NCI-H1436 (cell line): Measurements from ENCODE around the gene IL16.

ENCODE experiments used
- DNase-seq: peaks from one replicate; lab custom pipeline; 2025; lab: John Stamatoyannopoulos, UW

IL16 gene

DNA sequence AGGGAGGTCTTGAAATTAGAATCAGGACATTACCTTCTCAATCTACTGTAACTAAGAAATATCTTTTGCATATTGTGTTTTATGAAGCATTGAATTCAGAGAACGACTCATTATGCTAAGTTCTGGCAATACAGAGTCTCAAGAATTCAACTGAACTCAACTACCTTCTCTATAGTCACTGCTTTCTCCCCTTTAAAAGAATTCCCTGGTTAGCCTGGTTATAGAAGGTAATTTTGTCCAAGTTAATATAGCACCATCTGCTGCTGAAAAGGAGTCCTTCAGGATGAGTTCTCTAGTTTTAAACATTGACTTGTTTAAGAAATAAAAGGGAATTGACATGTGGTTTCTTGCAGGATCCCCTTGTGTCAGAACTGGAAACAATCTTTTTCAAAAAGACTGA is 60.2 kb downstream of the IL16 start:
- DNase-seq = no peak

DNA sequence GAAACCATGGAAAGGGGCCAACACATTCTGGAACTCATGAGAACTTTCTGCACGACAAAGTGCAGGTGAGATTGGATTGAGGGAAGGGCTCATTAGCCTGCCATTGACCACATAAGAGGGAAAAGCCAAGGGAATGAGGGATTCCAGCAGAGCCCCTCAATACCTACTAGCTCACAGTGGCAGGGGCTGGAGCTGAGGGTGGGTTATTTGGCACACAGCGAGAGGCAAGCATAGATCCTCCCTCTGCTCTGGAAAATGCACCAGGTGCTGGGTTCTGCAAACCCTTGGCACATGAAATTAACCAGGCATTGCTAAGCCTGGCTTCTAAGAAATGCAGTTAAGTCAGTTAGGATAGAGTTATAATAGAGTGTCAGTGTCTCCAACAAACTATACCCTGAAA is 60.8 kb downstream of the IL16 start:
- no peak for DNase-seq

DNA sequence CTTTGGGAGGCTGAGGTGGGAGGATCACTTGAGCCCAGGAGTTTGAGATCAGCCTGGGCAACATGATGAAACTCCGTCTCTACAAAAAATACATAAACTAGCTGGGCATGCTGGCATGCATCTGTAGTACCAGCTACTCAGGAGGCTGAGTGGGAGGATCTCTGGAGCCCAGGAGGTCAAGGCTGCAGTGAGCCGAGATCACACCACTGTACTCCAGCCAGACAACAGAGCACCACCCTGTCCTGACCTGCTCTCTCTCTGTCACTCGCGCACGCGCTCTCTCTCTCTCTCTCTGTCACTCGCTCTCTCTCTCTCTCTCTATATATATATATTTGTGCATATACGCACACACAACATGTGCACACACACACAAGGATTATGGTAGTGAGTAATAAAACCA is 61.8 kb downstream of the IL16 start:
- DNase-seq = no peak

DNA sequence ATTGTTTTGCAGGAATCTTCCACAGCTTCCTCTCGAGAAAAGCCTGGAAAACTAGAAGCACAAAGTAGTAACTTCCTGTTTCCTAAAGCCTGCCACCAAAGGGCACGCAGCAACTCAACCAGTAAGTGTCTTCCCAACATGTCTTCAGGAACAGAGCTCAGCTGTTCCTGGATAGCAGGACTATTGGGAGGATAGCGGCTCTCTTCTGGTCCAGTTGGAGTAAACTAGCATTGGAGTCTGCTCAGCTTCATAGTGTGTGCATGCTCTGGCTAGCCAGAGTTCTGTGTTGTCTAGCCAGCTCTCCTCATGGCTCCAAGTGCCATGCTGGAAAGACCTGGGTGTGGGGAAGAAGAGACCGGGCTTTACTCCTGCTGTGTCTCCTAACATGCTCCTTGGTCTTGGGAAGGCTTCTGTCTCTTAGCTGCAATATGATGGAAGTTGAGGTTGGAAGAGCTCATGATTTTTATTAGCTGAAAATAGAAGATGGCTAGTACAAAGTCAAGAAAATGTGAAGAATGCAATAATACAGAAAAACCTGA is 63.1 kb downstream of the IL16 start:
- DNase-seq = no peak

DNA sequence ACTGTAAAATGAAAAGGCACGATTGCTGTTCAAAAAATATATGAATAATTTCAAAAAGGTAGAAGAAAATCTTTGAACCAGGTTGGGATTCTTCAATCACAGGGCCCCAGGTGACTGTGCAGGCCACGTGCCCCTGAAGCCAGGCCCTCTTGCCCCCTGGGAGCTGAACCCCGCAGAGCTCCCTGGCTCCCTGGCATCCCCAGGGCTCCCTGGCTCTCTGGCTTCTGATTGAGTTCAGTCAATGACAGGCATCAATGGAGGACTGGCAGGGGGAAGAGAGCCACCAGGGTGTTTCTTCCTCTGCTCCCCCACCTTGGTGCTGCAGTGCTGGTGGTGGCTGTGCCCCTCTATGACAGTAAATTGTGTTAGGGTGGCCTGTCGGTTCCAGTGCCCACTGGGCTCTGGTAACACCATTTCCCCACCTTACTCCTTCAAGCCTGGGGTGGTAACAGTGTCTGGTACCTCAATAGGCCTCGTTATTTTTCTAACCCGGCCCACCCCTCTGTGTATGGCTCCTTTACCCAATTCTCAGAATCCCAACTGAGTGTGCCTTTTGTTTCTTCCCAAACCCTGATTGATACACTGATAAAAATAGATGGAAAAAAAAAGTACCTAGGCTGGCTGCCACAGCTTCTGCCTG is 64.6 kb downstream of the IL16 start:
- DNase-seq = no peak

DNA sequence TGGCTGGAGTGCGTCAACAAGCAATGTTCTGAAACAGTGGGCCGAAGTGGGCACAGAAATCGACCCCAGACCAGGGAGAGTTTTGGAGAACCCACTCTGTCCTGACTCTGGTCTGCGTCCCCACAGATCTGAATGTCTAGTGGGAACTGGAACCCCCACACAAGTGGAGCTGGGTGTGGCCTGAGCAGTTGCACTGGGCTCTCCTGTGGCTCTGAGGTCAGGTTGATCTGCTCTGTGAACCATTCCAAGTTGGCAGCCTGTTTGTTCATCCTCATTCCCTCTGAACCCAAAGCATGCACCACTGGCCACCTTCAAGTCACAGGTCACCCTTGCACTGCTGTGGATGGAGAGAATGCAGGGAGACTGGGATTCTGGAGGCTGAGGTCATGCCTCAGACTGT is 66.8 kb downstream of the IL16 start:
- DNase-seq = no peak

DNA sequence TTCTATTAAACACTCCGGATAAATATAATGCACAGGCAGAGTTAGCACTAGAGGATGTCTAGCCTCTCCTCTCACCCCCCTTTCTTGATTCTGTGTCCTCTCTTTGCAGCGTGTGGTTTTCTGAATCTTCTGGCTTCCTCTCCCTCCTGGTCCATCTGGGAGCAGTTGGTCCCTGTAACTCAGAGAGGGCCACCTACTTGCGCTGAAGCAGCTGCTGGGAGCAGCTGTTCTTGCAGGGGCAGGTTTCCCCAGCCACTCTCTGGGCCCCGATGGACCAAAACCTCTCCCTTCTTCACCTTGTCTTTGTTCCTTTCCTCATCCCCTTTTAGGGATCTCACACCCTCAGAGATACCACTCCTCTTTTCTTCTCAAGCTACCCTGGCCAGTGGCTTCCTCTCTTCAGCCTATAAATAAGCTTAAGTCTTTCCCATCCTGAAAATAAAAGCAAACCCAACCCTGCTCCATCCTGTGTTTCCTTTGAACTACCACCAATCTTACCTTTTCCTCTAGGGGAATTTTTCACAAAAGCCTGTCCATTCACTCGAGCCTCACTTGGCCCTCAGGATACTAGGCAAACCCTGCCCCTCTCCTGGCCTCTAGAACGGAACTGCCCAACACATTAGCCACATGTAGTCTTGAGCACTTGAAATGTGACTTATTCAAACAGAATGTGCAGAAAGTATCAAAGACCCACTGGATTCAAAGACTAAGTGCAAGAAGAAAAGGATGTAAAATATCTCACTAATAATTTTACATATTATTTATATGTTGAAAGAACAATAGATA is 67.6 kb downstream of the IL16 start:
- DNase-seq = no peak

DNA sequence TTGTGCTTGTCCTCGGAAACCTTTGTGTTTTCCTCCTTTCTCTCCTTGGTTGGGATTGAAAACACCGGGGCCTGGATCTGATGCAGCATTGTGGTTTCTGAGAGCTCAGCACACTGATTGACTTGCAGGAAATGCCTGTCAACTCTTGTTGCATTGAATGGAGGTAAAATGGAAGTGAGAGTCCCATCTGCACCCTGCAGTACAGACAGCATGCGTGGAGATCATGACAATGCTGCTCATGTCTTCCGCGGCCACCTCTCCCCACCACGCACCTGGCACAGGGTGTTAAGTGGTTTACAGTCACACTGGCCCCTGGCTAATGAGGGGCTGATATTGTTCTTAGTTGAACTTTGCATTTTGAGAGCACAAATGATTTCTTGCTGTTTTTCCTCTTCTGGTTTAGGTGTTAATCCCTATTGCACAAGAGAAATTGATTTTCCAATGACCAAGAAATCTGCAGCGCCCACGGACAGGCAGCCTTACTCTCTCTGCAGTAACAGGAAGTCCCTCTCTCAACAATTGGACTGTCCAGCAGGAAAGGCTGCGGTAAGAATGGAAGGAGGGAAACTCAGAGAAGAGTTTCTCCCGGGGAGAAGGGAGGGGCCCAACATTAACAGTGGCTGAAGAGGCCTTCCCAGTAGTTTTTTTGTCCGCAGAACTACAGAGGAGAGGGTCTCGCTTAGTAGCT is 68.7 kb downstream of the IL16 start:
- no peak for DNase-seq

DNA sequence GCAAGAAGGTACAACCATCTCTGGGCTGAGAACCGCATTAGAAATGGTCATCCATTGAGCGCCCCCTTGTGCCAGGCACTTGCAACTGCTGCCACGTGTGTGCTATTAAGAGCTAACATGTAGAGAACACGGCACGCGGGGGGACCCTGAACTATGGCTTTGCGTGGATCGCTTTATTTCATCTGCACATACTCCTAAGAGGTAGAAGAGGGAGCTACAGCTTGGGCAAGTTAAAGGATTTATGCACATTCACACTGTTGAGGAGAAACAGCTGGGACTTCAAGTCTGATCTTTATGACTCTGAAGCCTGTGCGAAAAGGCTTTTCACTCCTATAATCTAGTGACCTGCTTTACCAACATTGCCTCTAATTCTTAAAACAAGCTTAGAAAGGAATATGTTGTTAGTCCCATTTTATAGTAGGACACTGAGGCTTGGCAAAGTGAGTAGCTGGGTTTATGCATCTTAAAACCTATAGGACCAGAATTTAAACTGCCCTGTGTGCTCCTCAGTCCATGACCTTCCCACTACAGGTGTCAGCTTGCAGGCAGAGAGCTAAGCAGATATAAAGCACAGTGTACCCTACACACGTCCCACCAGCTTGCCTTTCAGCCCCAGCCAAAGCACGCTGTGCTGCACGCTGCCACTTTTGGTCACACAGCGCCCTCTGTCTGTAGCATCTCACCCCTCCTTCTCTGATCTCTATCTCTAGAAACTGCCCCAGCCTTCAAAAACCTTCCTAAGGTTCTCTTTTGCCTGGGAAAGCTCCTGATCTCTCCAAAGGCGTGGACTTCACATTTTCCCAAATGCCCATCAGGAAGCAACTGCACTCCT is 69.5 kb downstream of the IL16 start:
- peak; percentile 66 for DNase-seq

DNA sequence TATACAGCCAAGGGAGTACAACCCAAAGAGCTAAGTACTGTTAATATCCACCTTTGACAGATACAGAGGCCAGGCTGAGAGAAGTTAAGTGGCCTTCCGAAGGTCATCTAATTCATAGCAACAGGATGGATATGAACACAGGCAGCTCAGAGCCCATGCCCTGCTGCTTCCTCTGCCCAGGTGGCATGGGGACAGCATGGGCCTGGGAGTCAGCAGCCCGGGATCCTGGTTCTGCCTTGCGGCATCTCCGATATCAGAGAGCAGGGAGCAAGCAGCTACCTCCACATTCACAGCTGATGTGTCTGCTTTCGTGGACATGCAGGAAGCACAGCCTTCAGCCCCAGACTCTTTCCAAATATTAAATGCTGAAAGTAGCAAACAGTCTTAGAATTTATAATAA is 71.7 kb downstream of the IL16 start:
- no peak for DNase-seq

DNA sequence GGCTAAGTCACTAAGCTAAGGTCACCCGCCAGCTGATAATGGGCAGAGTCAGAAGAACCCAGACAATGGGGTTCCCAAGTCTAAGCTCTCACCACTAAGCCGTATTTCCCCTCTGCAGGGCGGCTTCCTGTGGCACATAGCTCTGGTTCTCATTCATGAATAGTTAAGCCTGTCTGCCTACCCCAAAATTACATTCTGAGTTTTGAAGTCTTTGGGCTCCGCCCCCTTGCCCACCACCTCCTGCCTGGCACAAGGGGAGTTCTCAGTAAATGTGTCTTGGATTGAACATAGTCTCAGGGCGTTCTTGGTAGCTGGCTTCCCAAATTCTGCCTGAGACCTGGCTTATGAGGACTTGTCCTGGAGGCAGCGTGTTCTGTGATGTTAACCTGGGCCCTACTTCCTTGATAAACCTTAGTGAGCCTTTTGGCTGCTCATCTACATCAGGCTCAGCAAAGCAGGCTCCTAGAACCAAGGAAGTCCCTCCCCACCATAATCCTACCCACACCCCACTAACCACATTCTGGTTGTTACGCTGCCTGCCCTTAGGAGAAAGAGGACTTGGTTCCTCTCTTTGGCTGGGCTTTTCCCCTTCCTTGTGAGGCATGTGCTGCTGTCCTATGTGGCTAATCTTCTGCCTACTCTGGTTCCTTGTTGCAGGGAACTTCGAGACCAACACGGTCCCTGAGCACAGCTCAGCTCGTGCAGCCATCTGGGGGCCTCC is 72.4 kb downstream of the IL16 start:
- DNase-seq = no peak

DNA sequence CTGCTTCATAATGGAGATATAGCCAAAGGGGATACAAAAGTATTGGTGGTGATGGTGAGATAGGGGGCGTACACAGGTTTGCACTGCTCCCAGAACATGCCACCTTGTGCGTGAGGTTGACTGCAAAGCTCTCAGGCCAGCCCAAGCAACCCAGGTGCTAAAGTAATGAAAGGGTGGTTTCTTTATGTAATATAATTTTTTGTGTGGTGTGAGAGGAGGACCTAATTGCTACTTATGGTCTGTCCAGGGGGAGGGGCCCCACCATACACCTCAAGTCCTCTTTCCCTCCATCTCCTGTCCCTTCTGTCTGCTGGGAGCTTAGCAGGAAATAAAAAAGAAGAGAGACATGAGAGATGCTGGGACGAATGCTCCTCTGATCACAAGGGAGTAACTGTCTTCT is 73.5 kb downstream of the IL16 start:
- DNase-seq = no peak

DNA sequence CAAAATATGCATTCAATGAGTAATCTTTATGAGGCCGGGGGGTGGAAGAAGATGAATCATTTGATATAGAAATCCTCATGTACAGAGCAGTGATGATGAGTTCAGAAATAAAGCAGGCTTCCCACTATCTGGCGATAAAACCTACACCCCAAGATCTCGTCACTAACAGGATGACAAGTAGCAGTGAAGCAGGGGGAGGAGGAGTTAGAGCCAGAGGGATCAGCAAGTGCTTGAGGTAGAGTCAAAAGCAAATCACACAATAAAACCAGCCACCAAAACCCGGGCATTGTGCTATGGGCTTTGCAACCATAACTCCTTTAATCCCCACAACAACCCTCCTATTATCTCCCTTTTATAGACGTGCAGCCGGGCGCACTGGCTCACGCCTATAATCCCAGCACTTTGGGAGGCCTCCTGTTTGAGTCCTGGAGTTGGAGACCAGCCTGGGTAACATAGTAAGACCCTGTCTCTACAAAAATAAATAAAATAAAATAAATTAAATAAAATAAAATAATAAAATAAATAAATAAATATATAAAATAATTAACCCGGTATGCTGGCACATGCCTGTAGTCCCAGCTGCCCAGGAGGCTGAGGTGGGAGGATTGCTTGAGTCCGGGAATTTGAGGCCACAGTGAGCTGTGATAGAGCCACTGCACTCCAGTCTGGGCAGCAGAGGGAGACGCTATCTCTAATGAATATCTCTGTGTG is 74.3 kb downstream of the IL16 start:
- DNase-seq = no peak

DNA sequence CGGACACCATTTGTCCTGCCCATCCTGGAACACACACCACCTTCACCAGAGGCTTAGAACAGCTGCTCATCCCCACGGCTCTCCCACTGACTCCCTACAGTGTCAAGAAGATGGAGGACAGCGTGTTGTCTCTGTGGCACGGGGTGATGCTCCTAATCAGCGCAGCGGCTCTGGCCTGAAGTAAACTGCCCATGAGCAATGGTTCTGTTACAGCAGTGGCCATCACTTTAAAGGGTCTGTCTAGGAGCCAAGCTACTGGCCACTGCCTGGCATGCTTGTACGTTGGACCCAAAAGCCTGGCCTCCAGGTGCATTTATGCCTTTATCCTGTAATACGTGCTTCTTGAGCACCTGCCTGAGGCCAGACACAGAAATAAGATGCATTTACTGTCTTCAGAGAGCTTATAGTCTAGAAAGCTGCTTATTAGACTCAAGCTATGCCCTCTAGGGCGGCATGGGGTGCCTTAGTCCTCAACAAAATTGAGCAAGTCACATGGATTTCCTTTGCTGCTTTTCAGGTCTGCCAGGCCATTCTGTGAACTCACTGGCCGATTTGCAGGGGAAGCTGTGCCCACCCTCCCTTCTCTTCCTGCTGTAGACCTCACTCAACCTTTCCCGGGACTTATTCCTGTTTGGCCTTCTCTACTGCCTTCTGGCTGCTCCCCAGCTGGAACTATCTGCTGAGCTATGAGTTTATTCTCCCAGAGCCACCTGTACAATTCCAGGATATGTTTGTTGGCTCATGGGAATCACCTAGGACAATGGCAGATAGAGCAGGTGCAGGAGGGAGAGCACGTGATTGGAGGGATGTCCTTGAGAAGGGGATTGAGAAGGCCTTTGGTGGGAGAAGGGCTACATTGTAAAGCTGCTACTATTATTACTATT is 75.3 kb downstream of the IL16 start:
- no peak for DNase-seq

DNA sequence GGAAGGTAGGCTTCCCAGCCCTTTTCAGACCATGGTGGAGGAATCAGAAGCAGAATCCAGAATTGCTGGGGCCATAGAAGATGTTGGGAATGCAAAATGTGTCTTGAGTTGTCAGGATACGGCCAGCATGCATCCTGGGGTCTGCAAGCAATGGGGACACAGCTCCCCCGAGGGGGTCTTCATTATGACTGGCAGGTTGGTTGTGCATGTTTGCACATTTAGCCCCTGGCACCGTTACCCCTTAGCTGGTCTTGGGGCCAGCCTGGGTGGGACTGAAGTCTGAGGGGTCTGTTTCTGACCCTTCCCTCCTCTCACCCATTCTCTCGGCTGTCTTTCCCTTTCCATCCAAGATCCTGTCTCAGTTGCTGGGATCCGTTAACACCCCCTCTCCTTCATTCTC is 76.5 kb downstream of the IL16 start:
- DNase-seq = no peak

DNA sequence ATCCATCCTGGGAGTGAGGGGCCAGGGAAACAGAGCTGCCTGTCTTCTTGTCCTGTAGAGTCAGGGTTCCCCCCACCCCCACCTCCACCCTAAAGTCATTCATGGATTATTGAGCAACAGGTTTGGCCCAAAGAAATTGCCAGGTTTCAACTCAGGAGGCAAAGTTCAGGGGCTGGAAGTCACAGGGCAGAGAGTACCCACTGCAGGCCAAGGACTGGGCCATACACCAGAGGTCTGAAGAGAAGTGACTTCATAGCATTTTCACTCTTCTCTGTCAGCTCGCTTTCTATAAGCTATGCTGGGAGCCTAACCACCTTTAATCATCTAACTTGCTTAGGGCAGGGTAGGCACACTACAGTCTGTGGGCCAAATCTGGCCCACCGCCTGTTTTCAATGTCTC is 77.2 kb downstream of the IL16 start:
- DNase-seq = no peak

DNA sequence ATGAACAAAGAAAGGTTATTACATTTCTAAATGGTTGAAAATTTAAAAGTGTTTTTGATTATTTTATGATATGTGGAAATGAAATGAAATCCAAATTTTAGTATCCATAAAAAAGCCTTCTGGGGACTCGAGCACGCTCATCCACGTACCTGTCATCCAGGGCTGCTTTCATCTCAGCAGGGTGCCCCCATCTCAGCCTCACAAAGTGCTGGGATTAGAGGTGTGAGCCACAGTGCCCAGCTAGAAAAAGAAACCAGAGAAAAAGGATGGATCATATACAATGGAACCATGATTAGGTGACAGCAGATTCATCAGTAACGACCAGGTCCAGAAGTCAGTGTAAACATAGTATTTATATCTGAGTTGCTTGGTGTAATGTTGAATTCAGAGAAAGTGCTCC is 77.6 kb downstream of the IL16 start:
- no peak for DNase-seq

DNA sequence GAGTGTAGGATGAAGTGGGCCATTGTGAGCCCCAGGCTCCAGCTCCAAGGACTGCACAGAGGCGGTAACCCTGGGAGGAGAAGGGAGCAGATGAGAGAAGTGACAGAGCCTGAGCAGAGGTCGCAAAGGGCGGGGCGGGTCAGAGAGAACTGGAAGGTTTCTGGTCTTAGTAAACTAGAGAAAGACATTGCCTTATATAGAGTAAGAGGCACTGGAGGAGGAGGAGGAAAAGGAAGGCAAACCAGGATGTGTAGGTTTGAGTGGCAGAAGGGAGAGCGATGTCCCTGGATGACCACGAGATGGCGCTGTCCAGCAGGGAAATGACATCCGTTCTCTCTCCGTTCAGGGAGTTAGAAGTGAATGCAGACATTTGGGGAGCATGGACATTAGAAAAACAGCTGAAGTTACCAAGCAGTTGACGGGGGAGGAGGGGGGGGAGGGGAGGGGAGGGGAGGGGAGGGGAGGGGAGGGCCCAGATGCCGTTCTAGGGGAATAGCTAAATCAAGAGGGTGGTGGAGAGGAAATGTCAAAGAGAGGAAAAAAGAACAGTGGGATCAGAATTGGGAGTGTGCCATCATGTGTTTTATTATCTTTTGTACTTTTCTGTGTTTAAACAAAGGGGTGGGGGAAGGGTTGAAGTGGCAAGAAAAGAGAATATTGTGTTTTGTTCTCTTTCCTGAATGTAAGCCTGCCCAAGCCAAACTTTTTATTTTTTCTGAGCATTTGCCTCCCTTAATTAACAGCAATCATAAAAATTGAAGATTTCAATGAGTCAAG is 78.4 kb downstream of the IL16 start:
- DNase-seq = peak; percentile 59
